ENCODE results near the gene SCN8A.

DNA sequence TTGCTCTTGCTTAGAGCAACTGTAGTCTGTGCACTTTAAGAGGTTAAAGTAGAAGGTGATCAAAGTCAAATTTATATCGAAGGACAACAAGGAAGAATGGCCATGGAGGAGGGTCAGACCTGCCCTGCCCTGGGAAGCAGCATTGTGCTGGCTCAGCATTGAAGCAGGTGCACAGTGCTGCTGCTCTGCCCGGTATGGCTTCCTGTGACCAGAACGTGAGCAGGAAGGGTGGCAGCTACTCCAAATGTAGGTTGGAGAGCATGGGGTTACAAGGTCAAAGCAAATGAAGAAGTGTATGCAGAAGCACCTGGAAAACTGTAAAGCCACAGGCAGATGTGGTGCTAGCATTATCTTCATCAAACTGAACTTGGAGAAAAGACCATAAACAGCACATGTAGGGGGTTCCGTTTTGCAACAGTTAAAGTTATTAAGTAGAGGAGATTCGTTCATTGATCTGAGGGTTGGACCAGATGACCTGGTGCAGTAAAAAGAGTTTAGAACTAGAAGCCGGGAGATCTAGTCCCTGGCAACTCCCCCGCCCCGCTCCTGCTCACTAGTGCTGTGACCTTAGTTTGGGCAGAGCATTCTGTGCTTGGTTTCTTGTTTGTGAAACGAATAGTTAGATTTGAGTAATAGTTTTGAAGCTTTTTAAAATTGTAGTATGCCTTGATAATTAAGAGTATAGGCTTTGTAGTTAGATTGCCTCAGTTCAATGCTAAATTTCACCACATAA, 84.2 kb downstream of the SCN8A start:
- no peak for TF ChIP-seq POLR2A (IDR thresholded peaks at IDR 0.05)
- TF ChIP-seq, protein P1, sequence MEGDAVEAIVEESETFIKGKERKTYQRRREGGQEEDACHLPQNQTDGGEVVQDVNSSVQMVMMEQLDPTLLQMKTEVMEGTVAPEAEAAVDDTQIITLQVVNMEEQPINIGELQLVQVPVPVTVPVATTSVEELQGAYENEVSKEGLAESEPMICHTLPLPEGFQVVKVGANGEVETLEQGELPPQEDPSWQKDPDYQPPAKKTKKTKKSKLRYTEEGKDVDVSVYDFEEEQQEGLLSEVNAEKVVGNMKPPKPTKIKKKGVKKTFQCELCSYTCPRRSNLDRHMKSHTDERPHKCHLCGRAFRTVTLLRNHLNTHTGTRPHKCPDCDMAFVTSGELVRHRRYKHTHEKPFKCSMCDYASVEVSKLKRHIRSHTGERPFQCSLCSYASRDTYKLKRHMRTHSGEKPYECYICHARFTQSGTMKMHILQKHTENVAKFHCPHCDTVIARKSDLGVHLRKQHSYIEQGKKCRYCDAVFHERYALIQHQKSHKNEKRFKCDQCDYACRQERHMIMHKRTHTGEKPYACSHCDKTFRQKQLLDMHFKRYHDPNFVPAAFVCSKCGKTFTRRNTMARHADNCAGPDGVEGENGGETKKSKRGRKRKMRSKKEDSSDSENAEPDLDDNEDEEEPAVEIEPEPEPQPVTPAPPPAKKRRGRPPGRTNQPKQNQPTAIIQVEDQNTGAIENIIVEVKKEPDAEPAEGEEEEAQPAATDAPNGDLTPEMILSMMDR (IDR thresholded peaks at IDR 0.05): no peak

All from breast epithelium (tissue), 3 donors.